Measurements from ENCODE around the gene TANK. TPM values are rescaled to one million over a fixed set of nuclear protein-coding genes. Genes with fewer than 3 reads are reported as not detected.

Gene TANK
- polyA plus RNA-seq, 6 donors from 2014 or later: 132 to 167 (median 136) TPM

DNA sequence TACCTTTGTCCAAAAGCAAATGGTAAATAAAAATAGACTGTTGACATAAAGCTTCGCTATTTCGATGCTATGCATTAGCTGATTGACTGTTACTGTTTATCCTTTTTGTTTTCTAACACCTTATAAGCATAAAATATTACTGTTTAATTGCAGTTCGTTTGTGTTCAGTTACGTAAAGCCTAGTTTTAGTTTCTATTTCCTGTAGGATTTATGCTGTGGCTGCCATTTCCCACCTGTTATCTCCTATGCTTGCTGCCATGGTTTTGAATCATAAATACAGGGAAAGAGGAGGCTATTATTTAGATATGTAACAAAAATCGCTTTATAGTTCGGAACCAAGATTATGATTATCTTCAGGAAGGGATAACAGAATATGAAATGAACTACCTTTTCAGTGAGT lies 3.9 kb downstream of the TANK start:
- no peaks in the 10 kb centered on the region for H3K27me3 Mint-ChIP-seq
- H3K36me3 Mint-ChIP-seq: peaks cover 12 to 14% of the 10 kb centered on the region in 2 donors
- H3K4me3 Mint-ChIP-seq: peak overlapping the region in 4 of 8 donors; percentile 20 to 99 (median 79)
- H3K27ac Mint-ChIP-seq: peak overlapping the region in 5 of 6 donors; percentile 24 to 97 (median 49)
- ATAC-seq (ENCODE audit: low read depth in 2 of 2): no peak
- no peaks in the 10 kb centered on the region for H3K9me3 Mint-ChIP-seq
- H3K4me1 Mint-ChIP-seq: peaks cover 58 to 86% (median 70%) of the 10 kb centered on the region in 3 donors
- no peak for DNase-seq

DNA sequence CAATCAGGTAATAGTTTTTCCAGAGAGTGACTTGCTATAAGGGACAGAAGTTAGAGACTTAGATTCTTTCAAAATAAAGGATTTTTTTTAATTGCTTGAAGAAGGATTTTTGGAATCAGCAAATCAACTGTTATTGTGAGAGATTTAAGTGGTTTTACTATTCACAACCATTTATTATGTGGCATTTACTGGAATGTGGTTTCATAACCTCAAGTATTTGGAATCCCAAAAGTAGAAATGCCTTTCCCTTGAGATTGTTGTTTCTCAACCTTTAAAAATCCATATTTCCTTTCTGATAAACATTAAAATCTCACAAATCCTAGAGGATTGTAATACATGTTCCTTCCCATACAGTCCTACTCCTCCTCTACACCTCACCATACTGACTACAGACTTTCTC lies 5.0 kb downstream of the TANK start:
- DNase-seq (no peak), ATAC-seq (ENCODE audit: low read depth in 2 of 2) (no peak)
- Mint-ChIP-seq H3K4me1 (peaks cover 66 to 89% (median 77%) of the 10 kb centered on the region in 3 donors), H3K27ac (peak overlapping the region; percentile 82 to 97 (median 89)), H3K4me3 (peak overlapping the region in 6 of 8 donors; percentile 59 to 87 (median 76)), H3K36me3 (peaks cover 10 to 11% of the 10 kb centered on the region in 2 donors), H3K9me3 (no peaks in the 10 kb centered on the region), H3K27me3 (no peaks in the 10 kb centered on the region)

DNA sequence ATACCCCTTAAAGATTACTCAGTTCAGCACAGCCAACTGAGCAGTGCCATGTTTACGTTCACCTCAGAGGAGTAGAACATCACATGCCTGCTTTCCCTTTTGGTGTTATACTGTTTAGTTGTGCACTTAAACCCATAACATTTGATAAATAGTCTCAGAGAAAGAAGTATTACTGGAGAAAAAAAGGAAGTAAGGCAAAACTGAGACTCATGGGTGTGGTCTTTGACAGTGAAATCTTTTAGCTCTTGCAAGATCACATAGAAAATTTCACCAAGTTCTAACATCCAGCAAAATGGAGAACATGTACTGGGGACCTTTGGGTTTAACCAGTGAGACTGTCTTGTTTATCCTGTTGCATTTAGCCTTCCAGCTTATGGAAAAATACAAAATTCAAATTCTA lies 5.6 kb downstream of the TANK start:
- peak; percentile 59 to 64 for ATAC-seq (ENCODE audit: low read depth in 2 of 2)
- peaks cover 68 to 90% (median 77%) of the 10 kb centered on the region in 3 donors for H3K4me1 Mint-ChIP-seq
- no peaks in the 10 kb centered on the region for H3K9me3 Mint-ChIP-seq
- peaks cover 7 to 8% of the 10 kb centered on the region in 2 donors for H3K36me3 Mint-ChIP-seq
- DNase-seq: peak; percentile 64
- H3K27me3 Mint-ChIP-seq: no peaks in the 10 kb centered on the region
- H3K27ac Mint-ChIP-seq: peak overlapping the region; percentile 83 to 97 (median 89)
- peak overlapping the region; percentile 35 to 87 (median 74) for H3K4me3 Mint-ChIP-seq

DNA sequence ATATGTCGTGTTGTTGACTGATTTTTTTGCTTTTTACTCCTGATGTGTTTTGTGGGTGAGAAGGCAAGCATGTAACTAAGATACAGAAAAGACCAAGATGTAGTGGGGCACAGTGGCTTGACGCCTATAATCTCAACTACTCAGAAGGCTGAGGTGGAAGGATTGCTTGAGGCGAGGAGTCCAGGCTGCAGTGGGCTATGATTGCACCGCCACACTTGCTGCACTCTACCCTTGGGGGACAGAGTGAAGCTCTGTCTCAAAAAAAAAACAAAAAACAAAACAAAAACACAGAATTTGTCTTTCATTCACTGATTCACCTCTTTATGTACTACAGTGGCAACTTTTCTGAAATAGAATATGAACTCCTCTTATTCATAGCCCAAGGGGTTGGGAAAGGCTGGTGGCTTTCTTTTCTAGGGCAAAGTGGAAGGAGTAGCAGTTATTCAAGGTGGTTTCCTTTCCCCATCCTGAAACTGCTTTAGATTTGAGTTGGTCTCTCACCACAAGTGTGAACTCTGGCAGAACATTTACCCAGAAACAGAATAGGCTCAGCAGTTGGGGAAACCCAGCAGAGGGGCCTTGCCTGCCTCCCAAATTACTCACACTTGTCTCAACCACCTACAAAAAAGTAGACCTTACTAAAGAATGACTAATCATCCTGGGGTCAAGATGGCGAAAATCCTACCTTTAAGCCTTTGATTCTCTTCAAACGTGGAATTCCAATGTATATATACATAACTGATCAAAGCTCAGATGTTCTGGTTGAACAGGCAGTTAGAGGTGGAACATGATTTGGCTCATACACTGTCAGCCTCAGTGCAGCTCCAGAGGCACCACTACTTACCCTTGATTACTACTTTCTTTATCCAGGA lies 6.5 kb downstream of the TANK start:
- peak; percentile 32 to 44 for ATAC-seq (ENCODE audit: low read depth in 2 of 2)
- DNase-seq: peak; percentile 24
- H3K36me3 Mint-ChIP-seq: peaks cover 7 to 8% of the 10 kb centered on the region in 2 donors
- H3K4me1 Mint-ChIP-seq: peaks cover 68 to 90% (median 77%) of the 10 kb centered on the region in 3 donors
- peak overlapping the region; percentile 18 to 97 (median 89) for H3K27ac Mint-ChIP-seq
- no peaks in the 10 kb centered on the region for H3K27me3 Mint-ChIP-seq
- H3K4me3 Mint-ChIP-seq: peak overlapping the region in 7 of 8 donors; percentile 26 to 87 (median 75)
- H3K9me3 Mint-ChIP-seq: no peaks in the 10 kb centered on the region

DNA sequence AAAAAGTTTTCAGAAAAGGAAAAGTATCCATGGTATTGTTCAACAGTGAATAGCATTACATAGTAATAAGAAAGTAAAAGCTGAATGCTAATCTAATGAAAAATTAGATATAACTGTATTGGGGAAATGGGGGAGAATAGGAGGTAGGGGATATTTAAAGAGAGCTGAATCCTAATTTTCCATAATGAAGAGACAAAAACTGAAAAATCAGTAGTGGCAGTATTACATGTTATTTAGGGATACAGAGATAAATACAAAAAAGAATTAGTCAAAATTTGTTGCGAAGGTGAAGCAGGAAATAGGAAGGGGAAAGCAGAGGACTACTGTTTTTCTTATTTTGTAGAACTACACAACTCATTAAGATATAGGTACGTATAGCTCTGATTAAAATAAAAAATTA lies 9.1 kb downstream of the TANK start:
- H3K4me1 Mint-ChIP-seq: peaks cover 68 to 93% (median 81%) of the 10 kb centered on the region in 3 donors
- ATAC-seq (ENCODE audit: low read depth in 2 of 2) (no peak), DNase-seq (no peak)
- peak overlapping the region in 4 of 6 donors; percentile 24 to 78 (median 48) for H3K27ac Mint-ChIP-seq
- peaks cover 8 to 12% of the 10 kb centered on the region in 2 donors for H3K36me3 Mint-ChIP-seq
- no peaks in the 10 kb centered on the region for H3K9me3 Mint-ChIP-seq
- peak overlapping the region in 6 of 8 donors; percentile 0 to 70 (median 50) for H3K4me3 Mint-ChIP-seq
- no peaks in the 10 kb centered on the region for H3K27me3 Mint-ChIP-seq

DNA sequence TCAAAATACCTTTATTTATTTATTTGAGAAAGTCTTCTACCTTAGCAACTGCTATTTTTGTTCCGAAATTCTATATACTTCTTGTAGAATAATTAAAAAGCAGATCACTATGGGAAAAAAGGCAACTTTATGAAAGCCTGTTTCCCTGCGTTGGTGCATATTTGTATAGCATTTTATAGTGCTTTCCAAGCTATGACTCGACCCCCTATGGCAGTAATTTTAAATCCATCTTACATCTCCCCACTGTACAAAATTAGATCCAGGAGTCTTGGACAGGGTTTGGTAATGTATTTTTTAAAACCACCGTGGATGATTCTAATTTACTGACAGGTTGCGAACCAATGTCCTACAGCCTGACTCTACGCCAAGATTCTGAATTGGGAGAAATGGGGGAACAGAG lies 10.1 kb downstream of the TANK start:
- H3K9me3 Mint-ChIP-seq: no peaks in the 10 kb centered on the region
- peaks cover 71 to 95% (median 85%) of the 10 kb centered on the region in 3 donors for H3K4me1 Mint-ChIP-seq
- H3K27me3 Mint-ChIP-seq: no peaks in the 10 kb centered on the region
- H3K36me3 Mint-ChIP-seq: peaks cover 12 to 13% of the 10 kb centered on the region in 2 donors
- ATAC-seq (ENCODE audit: low read depth in 2 of 2) (no peak), DNase-seq (no peak)
- H3K27ac Mint-ChIP-seq: peak overlapping the region in 4 of 6 donors; percentile 21 to 86 (median 44)
- H3K4me3 Mint-ChIP-seq: peak overlapping the region in 5 of 8 donors; percentile 64 to 90 (median 70)

DNA sequence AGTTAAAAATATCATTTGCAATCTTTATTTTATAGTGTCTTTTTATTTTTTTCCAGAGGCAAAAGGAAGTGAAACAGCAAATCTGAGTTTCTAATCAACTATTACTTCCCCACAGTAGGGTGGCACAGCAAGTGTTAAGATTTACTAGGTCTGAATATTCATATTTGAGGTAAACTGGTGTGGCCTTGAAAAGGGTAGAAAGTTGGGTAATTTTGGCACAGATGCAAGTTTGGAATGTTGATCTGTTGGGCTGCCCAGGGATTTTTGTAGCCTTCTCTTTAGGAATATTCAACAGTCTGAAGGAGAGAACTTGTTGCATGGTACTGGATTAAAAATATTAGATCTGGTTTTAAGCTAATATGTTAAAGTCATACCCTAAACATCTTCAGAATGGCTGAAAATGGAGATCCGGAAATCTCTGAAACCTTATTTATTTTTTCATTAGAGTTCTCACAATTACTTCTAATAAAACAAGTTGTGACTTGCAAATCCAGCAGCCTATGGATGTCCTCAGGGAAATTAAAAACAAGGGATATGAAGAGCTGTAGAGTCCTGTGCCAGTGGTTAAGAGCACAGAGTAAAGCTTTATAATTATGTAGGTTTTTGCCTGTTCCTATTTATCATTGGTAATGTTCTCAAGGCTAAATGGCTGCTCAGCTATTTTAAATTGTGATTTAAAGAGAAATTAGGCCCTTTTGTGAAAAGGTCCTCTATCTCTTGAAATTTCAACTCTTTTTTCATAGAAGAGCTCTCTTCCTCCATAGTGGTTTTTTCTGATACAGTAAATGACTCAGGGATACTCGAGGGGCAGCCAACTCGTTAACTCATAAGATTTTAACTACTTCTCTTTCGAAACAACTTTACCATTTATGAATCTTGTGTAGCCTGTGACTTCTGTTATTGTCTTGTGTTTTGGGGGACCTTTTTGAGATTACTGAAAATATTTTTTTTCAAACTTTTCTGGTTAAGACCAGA lies 11.0 kb downstream of the TANK start:
- Mint-ChIP-seq H3K27me3 (no peaks in the 10 kb centered on the region), H3K27ac (peak overlapping the region; percentile 21 to 86 (median 65)), H3K4me1 (peaks cover 70 to 95% (median 85%) of the 10 kb centered on the region in 3 donors), H3K4me3 (peak overlapping the region; percentile 54 to 90 (median 68)), H3K36me3 (peaks cover 8 to 12% of the 10 kb centered on the region in 2 donors), H3K9me3 (no peaks in the 10 kb centered on the region)
- DNase-seq (peak; percentile 54), ATAC-seq (ENCODE audit: low read depth in 2 of 2) (peak; percentile 79)

DNA sequence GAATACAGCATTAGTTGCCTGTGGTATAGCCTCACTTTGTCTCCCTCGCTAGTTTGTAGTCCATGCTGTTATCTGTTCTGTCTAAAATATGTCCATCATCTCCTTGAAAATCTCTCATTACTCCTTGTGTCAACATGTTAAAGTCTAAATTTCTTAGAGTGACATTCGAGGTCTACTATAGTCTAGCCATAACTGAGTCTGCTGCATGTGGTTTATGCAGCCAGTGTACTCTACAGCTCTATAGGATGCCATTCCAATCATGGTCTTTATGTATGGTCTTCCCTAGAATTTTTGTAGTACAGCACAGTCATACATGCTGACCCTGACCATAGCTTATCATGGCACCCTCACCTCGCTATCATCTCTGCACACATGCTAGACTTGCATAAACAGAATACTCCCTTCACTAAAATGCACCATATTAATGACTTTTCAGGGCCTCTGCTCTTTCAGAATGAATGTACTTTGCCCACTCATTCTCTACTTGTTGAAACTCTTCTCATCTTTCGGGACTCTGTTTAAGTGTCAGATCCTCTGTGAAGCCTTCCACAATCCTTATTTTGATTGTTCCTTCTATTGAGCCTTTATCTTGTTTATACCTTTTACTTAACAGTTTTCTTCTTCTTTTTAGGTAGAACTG lies 12.8 kb downstream of the TANK start:
- DNase-seq: no peak
- H3K36me3 Mint-ChIP-seq: peaks cover 5 to 14% of the 10 kb centered on the region in 2 donors
- peak overlapping the region in 4 of 6 donors; percentile 4 to 17 (median 8) for H3K27ac Mint-ChIP-seq
- H3K4me1 Mint-ChIP-seq: peaks cover 74 to 86% (median 85%) of the 10 kb centered on the region in 3 donors
- ATAC-seq (ENCODE audit: low read depth in 2 of 2): no peak
- H3K9me3 Mint-ChIP-seq: peaks cover 0 to 4% (median 0%) of the 10 kb centered on the region in 7 donors
- no peaks in the 10 kb centered on the region for H3K27me3 Mint-ChIP-seq
- H3K4me3 Mint-ChIP-seq: peak overlapping the region in 4 of 8 donors; percentile 7 to 42 (median 25)

DNA sequence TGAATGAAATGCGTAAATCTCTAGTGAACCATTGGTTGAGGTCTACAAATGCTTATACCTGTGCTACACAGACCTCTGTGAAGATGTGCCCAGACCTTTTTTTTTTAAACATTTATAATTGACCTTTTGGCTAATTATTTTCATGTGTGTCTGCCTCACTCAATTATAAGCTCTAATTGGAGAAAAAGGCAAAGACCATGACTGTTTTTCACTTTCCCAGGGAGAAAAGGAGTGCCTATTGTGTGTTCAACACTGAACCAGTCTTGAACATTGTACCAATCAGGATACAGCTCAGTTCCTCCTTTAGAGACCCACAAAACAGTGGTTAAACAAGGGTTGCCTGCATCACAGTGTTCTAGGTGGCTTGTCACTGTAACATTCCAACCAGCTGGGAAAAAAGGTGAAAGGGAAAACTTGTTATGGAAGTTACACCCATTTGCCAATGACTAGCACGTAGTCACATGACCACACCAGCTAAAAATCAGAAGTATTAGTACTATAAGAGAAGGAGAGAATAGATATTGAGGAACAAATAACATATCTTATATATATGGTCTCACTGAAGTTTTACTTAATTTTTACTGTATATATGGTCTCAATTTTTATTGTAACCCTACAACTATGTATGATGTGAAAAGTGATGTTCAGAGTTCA lies 13.4 kb downstream of the TANK start:
- DNase-seq (no peak), ATAC-seq (ENCODE audit: low read depth in 2 of 2) (no peak)
- Mint-ChIP-seq H3K36me3 (peaks cover 12 to 20% of the 10 kb centered on the region in 2 donors), H3K4me1 (peaks cover 77 to 86% (median 85%) of the 10 kb centered on the region in 3 donors), H3K27ac (peak overlapping the region in 3 of 6 donors; percentile 2 to 10 (median 4)), H3K27me3 (no peaks in the 10 kb centered on the region), H3K9me3 (peaks cover 0 to 4% (median 0%) of the 10 kb centered on the region in 7 donors), H3K4me3 (peak overlapping the region in 1 of 8 donors; percentile 40)

DNA sequence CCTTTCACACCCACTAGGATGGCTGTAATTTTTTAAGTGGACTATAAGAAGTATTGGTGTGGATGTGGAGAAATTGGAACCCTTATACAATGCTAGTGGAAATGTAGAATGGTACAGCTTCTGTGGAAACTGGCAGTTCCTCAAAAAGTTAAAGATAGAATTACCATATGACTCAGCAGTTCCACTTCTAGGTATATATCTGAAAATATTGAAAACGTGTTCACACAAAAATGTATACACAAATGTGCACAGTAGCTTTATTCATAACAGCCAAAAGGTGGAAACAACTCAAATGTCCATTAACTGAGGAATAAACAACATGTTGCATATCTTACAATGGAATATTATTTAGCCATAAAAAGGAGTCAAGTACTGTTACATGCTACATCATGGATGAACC lies 17.7 kb downstream of the TANK start:
- H3K36me3 Mint-ChIP-seq: peaks cover 22 to 29% of the 10 kb centered on the region in 2 donors
- no peak for ATAC-seq (ENCODE audit: low read depth in 2 of 2)
- H3K4me3 Mint-ChIP-seq: no peak overlapping the region
- no peak for DNase-seq
- H3K27me3 Mint-ChIP-seq: no peaks in the 10 kb centered on the region
- H3K9me3 Mint-ChIP-seq: peaks cover 0 to 6% (median 0%) of the 10 kb centered on the region in 7 donors
- H3K27ac Mint-ChIP-seq: peak overlapping the region in 1 of 6 donors; percentile 24
- peaks cover 44 to 68% (median 58%) of the 10 kb centered on the region in 3 donors for H3K4me1 Mint-ChIP-seq

DNA sequence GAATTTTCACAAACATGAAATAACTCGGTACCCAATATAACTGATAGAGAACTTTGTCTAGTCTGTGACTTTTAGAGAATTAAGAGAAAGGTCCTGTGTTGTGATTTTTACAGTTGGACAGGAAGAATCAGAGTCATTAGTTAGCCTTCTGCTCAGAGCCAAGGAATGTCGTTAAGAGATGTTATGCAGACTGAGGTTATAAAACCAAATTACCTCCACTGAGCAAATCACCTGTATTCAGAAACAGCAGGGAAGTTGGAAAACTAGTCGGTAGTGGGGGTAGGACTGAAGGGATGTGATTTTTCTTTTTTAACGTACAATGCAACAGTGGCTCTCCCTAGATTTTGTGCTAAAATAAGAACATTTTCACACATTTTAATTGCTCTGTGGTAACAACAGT lies 18.5 kb downstream of the TANK start:
- Mint-ChIP-seq H3K36me3 (peaks cover 22 to 24% of the 10 kb centered on the region in 2 donors), H3K4me1 (peaks cover 40 to 62% (median 50%) of the 10 kb centered on the region in 3 donors), H3K27me3 (no peaks in the 10 kb centered on the region), H3K4me3 (no peak overlapping the region), H3K9me3 (peaks cover 0 to 6% (median 0%) of the 10 kb centered on the region in 7 donors), H3K27ac (no peak overlapping the region)
- no peak for ATAC-seq (ENCODE audit: low read depth in 2 of 2)
- no peak for DNase-seq

DNA sequence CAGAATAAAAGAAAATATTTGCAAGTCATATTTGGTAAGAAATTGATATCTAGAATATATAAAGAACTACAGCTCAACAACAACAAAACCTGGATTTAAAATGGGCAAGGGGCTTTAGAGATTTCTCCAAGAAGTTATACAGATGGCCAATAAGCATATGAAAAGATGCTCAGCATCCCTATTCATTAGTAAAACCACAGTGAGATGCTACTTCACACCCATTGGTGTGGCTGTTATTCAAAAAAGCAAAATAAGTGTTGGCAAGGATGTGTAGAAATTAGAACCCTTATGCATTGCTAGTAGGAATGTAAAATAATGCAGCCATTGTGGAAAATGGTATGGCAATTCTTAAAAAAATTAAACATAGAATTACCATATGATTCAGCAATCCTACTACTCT lies 29.8 kb downstream of the TANK start:
- ATAC-seq (ENCODE audit: low read depth in 2 of 2): no peak
- DNase-seq: no peak
- Mint-ChIP-seq H3K36me3 (peaks cover 31 to 34% of the 10 kb centered on the region in 2 donors), H3K27me3 (no peaks in the 10 kb centered on the region), H3K27ac (no peak overlapping the region), H3K4me1 (peaks cover 43 to 75% (median 48%) of the 10 kb centered on the region in 3 donors), H3K4me3 (no peak overlapping the region), H3K9me3 (no peaks in the 10 kb centered on the region)

All from naive B cell (primary cell).